Esophagus (tissue), 2 donors: ENCODE data around the gene CD5L. TPM values are rescaled to one million over a fixed set of nuclear protein-coding genes. Genes with fewer than 3 reads are reported as not detected.

Source experiments
- H3K27ac ChIP-seq, 2 donors: one replicate each; pipeline ENCODE4 v1.5.1; 2013; ENCODE audit warnings: low read depth in 2 of 2, mild to moderate bottlenecking in 2 of 2, inconsistent platforms in 1 of 2, low read length in 1 of 2, moderate library complexity in 1 of 2
- H3K27me3 ChIP-seq, 2 donors: one replicate each; pipeline ENCODE4 v1.6.1; 2013; ENCODE audit warnings: low read length in 2 of 2, control low read depth in 1 of 2, mild to moderate bottlenecking in 1 of 2; ENCODE audit not compliant: insufficient read depth in 2 of 2, control insufficient read depth in 1 of 2
- H3K36me3 ChIP-seq, 2 donors: one replicate each; pipeline ENCODE4 v1.6.1; 2013; ENCODE audit warnings: low read length in 1 of 2; ENCODE audit not compliant: control insufficient read depth in 2 of 2, insufficient read depth in 2 of 2
- H3K4me1 ChIP-seq, 2 donors: one replicate each; pipeline ENCODE4 v1.6.1; 2013; ENCODE audit warnings: low read length in 1 of 2; ENCODE audit not compliant: control insufficient read depth in 2 of 2, insufficient read depth in 2 of 2
- H3K4me3 ChIP-seq, 2 donors: one replicate each; pipeline ENCODE4 v1.5.1; 2013; ENCODE audit warnings: low read length in 2 of 2, mild to moderate bottlenecking in 2 of 2, low read depth in 1 of 2, moderate library complexity in 1 of 2
- H3K9me3 ChIP-seq, 2 donors: one replicate each; pipeline ENCODE4 v1.6.1; 2013; ENCODE audit warnings: mild to moderate bottlenecking in 2 of 2, low read depth in 1 of 2, low read length in 1 of 2, moderate library complexity in 1 of 2; ENCODE audit not compliant: control insufficient read depth in 2 of 2, insufficient read depth in 1 of 2
- WGBS, 2 donors: extraction: QIAGEN DNeasy Blood & Tissue Kit; methylation state at CpG; one replicate each; pipeline ENCODE4 v1.1.7; 2013; 5-methylcytosine and 5-hydroxymethylcytosine counted together
- polyA plus RNA-seq, 2 donors: library from polyadenylated mRNA; stranded (reverse); fragments of 200-250 nt; gene quantifications; one replicate each; pipeline ENCODE4 v1.2.3, GENCODE V29; 2013
- donor health status: healthy with polysubstance abuse.
- donor health status: Bipolar disorder and iron deficiency.

The CD5L gene
- polyA plus RNA-seq, 2 donors, result not detected

DNA sequence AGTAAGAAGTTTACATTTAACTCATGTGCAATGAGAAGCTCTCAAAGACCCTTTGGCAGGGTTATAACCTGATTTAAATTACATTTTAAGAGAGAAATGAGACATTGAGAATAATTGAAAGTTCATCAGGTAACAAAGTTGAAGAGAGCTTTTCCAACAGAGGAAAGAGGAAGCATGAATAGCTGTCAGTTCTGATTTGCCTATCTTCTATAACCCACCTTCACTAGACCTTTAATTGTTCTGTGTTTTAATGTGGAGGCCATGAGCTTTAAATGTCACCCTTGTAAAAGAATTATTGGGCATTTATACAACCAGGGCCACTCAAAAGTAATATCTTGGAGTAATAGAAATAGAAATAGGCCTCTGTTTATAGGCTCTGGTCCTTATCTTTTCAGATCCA lies 12.4 kb downstream of the CD5L start:
- Histone ChIP-seq H3K4me1 (no peaks in the 10 kb centered on the region), H3K36me3 (no peaks in the 10 kb centered on the region), H3K27ac (no peak overlapping the region)

DNA sequence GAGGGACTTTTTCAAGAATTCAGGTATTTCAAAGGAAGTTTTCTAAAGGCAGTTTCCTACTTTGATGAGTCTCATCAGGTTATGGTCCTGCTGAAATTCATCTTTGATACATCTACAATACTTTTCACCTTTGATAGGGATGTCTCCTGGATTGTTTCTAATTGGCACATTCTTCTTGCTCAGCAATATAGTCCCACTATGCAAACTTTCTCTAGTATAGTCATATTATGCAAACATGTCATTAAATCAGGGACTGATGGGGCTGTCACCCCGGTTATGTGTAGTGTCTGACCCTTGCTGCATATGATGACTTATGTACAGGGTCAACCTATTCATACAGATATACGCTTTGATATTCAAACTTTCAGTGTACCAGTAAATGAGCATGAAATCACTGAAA lies 21.3 kb downstream of the CD5L start:
- no peaks in the 10 kb centered on the region for H3K9me3 ChIP-seq
- H3K4me3 ChIP-seq, result no peak overlapping the region
- H3K36me3 ChIP-seq, result no peaks in the 10 kb centered on the region
- 75 to 77% methylated on average over 2 of the region's 2 CpGs for WGBS, 2 donors
- no peaks in the 10 kb centered on the region for H3K27me3 ChIP-seq
- no peak overlapping the region for H3K27ac ChIP-seq
- H3K4me1 ChIP-seq, result no peaks in the 10 kb centered on the region

More for the DNA sequence above, 12.4 kb downstream of the CD5L start:
- Histone ChIP-seq H3K9me3 (no peaks in the 10 kb centered on the region), H3K4me3 (no peak overlapping the region), H3K27me3 (no peaks in the 10 kb centered on the region)

DNA sequence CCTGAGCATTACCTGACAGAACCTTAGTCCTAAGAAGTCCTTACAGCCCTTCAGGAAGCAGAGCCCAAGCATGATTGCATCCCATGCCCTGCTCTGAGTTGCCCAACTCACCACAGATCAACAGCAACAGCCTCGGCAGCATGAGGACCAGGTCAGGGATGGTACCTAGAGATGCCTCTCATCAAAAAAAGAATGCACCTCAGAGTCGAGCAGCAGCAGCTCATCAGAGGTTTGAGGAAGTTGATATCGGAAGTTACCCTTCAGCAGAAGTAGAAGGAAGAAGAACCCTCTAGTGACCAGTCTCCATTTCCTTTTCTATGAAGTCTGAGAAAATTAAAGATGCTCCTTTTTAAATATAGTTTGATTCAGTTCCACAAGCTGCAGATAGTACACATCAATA lies 21.7 kb downstream of the CD5L start, which contains the start of gene FCRL1:
TSS of gene FCRL1 (minus strand) at position 225 of the 400 bp plus-strand sequence. CDS start at position 142, 83 bp downstream.
- Histone ChIP-seq H3K4me3 (no peak within 1 kb of the TSS), H3K9me3 (no peaks in the 10 kb centered on the region), H3K27me3 (no peaks in the 10 kb centered on the region), H3K27ac (no peak within 1 kb of the TSS), H3K36me3 (no peaks in the 10 kb centered on the region), H3K4me1 (no peaks in the 10 kb centered on the region)
- 68 to 73% methylated on average over 3 of the region's 3 CpGs for WGBS, 2 donors

DNA sequence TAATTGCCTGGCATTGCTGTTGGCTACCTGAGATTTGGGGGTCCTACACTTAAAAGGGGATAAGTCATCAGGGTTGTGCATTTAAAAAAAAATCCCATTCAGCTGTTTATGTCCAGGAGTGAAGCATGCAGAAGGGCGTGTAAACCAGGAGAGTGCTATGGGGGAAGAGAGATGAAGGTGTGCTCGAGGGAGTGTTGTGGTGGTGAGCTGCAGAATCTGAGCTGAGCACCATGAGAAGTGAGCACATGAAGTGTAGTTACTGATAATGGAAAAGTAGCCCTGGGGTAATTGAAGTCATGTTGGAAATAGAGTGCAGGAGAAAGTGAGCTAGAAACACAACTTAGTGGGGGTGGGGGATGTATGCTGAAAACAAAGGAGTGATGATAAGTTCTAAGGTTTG lies 22.4 kb downstream of the CD5L start:
- WGBS, 2 donors, result 66 to 73% methylated on average over 2 of the region's 2 CpGs
- no peak overlapping the region for H3K4me3 ChIP-seq
- H3K36me3 ChIP-seq, result no peaks in the 10 kb centered on the region
- no peak overlapping the region for H3K27ac ChIP-seq
- H3K4me1 ChIP-seq, result no peaks in the 10 kb centered on the region
- H3K9me3 ChIP-seq, result no peaks in the 10 kb centered on the region
- H3K27me3 ChIP-seq, result no peaks in the 10 kb centered on the region

DNA sequence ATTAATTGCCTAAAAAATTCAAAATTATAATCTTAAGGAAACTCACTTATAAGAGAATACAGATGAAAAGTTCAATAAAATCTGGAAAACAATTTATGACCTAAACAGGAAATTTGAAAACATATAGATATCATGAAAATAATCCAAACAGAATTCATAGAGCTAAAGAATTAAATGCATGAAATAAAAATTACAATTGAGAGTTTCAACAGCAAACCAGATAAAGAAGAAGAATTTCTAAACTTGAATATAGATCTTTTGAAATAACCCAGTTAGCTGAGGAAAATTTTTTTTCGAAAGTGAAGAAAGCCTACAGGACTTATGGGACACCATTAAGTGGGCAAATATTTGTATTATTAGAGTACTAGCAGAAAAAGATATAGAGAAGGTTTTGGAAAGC lies 28.3 kb downstream of the CD5L start:
- H3K36me3 ChIP-seq, result no peaks in the 10 kb centered on the region
- H3K9me3 ChIP-seq, result peaks cover 0 to 8% of the 10 kb centered on the region in 2 donors
- H3K27ac ChIP-seq, result no peak overlapping the region
- H3K27me3 ChIP-seq, result no peaks in the 10 kb centered on the region
- no peak overlapping the region for H3K4me3 ChIP-seq
- WGBS, 2 donors, result 69 to 73% methylated on average over 1 of the region's 1 CpG
- no peaks in the 10 kb centered on the region for H3K4me1 ChIP-seq

DNA sequence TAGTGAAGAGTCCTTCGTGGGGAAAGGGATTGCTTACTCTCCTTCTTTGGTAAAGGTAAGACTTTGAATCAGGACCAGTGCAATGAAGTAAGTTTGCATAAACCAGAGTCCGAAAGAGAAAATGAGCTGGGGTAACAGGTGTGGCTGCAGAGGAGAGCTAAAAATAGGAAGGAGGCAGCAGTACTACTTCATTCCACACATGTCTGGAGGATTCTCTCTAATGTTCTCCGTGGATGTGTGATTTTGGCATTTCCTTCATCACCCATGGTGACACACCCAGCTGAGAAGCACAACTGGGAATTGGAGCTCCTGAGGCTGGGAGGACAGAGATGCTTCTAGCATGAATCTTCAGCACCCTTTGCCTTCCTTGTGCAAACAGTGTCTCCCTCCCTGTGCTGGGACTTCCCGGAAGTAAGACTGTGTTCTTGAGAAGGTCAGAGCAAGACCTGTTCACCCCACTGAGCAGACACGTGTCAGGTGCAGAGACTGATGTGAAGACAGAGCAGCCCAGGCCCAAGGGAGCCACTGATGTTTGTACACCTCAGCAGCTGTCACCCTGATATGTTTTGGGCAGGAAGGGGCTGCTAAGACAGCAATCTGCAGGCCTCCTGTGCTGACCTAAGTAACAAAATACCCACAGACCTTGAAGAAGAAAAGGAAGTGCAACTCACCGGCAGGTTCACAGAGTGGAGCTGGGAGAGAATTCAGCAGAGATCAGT lies 35.0 kb downstream of the CD5L start:
- Histone ChIP-seq H3K27me3 (no peaks in the 10 kb centered on the region), H3K9me3 (peaks cover 0 to 4% of the 10 kb centered on the region in 2 donors), H3K4me1 (no peaks in the 10 kb centered on the region), H3K27ac (no peak overlapping the region), H3K4me3 (no peak overlapping the region), H3K36me3 (no peaks in the 10 kb centered on the region)
- WGBS, 2 donors, result 49 to 54% methylated on average over 6 of the region's 6 CpGs

DNA sequence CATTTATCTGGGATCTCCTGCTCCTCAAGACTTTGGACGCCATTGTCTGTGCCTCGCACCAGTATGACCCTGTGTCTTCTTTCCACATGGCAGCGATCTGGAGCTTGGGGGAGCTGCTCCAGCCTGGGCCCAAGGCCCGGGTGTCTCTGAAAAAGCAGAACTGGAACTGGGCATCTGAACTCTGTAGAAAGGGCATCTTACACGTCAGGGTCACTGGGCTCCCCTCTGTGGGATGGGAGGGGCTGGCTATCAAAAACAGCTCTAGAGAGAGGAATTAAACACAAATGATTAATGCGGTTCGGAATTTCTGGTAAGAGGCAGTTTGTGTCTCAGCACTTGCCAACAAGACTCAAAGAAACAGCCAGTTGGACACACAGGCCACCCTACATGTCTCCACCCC lies 37.8 kb downstream of the CD5L start:
- 77 to 81% methylated on average over 7 of the region's 7 CpGs for WGBS, 2 donors
- Histone ChIP-seq H3K36me3 (no peaks in the 10 kb centered on the region), H3K4me1 (no peaks in the 10 kb centered on the region), H3K9me3 (peaks cover 0 to 4% of the 10 kb centered on the region in 2 donors), H3K27ac (no peak overlapping the region), H3K27me3 (no peaks in the 10 kb centered on the region), H3K4me3 (no peak overlapping the region)

DNA sequence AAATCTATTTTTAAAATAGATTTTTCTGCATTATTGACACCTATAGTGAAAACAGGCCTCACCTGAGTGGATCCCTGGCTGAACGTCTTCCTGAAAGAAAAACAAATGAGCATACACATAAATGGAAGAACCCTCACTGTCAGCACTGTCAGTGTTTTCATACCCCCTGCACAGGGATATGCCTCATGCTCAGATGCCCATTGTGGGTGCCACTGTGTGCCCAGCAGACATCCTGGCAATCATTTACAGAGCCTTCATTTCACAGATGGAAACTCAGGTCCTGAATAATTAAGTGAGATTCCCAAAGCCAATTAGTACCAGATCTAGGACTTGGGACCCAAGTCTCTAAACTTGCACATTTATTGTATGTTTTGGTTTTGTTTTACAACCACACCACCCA lies 41.6 kb downstream of the CD5L start:
- WGBS, 2 donors, result 65 to 68% methylated on average over 1 of the region's 1 CpG

DNA sequence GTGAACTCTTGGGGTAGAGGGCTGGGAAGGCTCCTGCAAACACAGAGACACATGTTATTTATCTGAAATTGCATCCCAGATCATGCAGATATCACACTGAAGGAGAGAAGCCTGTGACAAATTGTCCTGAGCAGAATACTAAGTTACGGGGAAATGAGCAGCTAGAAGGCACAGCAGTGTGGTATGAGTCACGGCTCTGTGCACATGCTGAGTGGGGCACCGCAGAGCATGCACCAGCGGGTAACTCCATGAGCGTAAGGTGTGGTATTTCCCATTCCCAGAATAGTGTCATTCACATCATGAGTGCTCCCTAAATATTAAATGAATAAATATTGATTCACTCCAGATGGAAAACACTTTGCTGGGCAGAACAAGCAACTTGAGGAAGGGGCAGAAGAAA lies 43.4 kb downstream of the CD5L start:
- 84 to 87% methylated on average over 5 of the region's 5 CpGs for WGBS, 2 donors
- no peak overlapping the region for H3K4me3 ChIP-seq
- H3K9me3 ChIP-seq, result peaks cover 0 to 4% of the 10 kb centered on the region in 2 donors
- no peaks in the 10 kb centered on the region for H3K36me3 ChIP-seq
- H3K4me1 ChIP-seq, result no peaks in the 10 kb centered on the region
- H3K27ac ChIP-seq, result no peak overlapping the region
- H3K27me3 ChIP-seq, result no peaks in the 10 kb centered on the region

More for the DNA sequence above, 41.6 kb downstream of the CD5L start:
- Histone ChIP-seq H3K36me3 (no peaks in the 10 kb centered on the region), H3K9me3 (peaks cover 0 to 4% of the 10 kb centered on the region in 2 donors), H3K27me3 (no peaks in the 10 kb centered on the region), H3K27ac (no peak overlapping the region), H3K4me3 (no peak overlapping the region), H3K4me1 (no peaks in the 10 kb centered on the region)

DNA sequence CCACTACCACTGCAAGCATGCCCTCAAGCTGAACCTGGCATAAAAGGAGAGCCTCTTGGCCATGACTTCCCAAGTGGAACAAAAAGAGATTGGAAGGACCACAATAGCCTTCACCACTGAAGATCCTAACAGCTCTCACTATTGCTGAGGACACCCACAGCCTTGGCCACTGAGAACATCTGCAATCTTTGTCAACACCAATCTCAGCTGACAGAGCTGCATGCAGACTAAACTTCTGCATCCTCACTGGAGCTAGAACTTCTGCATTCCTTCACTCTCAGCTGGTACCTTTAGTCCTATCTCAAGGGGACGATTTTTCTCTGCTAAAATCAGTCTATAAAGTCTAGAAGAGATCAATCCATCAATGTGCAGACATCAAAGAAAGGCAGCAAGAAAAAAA lies 56.4 kb downstream of the CD5L start:
- no peaks in the 10 kb centered on the region for H3K36me3 ChIP-seq
- no peaks in the 10 kb centered on the region for H3K27me3 ChIP-seq
- no peak overlapping the region for H3K27ac ChIP-seq
- no peak overlapping the region for H3K4me3 ChIP-seq
- H3K9me3 ChIP-seq, result no peaks in the 10 kb centered on the region
- WGBS, 2 donors, result 16 to 21% methylated on average over 1 of the region's 1 CpG
- no peaks in the 10 kb centered on the region for H3K4me1 ChIP-seq
